A673 (cell line): ENCODE results near the gene TMPRSS2.

Experiments
- EZH2 ChIP-seq: fragments of 200-600 bp; sonication (generic); IDR thresholded peaks from 2 replicates; pipeline ENCODE4 v1.6.1; 2017; ENCODE audit warnings: borderline replicate concordance, low read depth, mild to moderate bottlenecking, mixed read lengths, antibody characterized with exemption, low read length; ENCODE audit not compliant: poor library complexity, severe bottlenecking
- TF ChIP-seq, protein P1 (sequence below): fragments of 300-800, 200-600 bp; sonication (generic); conservative IDR thresholded peaks from 2 replicates; pipeline ENCODE4 v1.5.1; 2017; ENCODE audit warnings: low read depth, mild to moderate bottlenecking, antibody characterized with exemption, low read length, moderate library complexity, mixed read lengths

GRCh38 chr21:41545500-41546359, 37.8 kb upstream of the TMPRSS2 start:
- TF ChIP-seq, protein P1, sequence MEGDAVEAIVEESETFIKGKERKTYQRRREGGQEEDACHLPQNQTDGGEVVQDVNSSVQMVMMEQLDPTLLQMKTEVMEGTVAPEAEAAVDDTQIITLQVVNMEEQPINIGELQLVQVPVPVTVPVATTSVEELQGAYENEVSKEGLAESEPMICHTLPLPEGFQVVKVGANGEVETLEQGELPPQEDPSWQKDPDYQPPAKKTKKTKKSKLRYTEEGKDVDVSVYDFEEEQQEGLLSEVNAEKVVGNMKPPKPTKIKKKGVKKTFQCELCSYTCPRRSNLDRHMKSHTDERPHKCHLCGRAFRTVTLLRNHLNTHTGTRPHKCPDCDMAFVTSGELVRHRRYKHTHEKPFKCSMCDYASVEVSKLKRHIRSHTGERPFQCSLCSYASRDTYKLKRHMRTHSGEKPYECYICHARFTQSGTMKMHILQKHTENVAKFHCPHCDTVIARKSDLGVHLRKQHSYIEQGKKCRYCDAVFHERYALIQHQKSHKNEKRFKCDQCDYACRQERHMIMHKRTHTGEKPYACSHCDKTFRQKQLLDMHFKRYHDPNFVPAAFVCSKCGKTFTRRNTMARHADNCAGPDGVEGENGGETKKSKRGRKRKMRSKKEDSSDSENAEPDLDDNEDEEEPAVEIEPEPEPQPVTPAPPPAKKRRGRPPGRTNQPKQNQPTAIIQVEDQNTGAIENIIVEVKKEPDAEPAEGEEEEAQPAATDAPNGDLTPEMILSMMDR, result no peak
- no peak for TF ChIP-seq EZH2
